Testis (tissue), 2 donors: Measurements from ENCODE around the gene BNC2.

Experiments used
- POLR2A ChIP-seq: fragments of 450-650 bp; IDR thresholded peaks from one replicate; pipeline ENCODE4 v1.6.1; 2017; ENCODE audit warnings: antibody characterized with exemption, mild to moderate bottlenecking, moderate library complexity
- TF ChIP-seq, protein P1 (sequence below), 3 experiments: fragments of 450-650 bp in 2 of 3; fragments of 200-600 bp in 1 of 3; sonication (generic) in 1 of 3; IDR thresholded peaks; one replicate each; pipeline ENCODE4 v1.5.1; 2016 to 2019; ENCODE audit warnings: antibody characterized with exemption in 3 of 3, mild to moderate bottlenecking in 2 of 3, moderate library complexity in 1 of 3

DNA sequence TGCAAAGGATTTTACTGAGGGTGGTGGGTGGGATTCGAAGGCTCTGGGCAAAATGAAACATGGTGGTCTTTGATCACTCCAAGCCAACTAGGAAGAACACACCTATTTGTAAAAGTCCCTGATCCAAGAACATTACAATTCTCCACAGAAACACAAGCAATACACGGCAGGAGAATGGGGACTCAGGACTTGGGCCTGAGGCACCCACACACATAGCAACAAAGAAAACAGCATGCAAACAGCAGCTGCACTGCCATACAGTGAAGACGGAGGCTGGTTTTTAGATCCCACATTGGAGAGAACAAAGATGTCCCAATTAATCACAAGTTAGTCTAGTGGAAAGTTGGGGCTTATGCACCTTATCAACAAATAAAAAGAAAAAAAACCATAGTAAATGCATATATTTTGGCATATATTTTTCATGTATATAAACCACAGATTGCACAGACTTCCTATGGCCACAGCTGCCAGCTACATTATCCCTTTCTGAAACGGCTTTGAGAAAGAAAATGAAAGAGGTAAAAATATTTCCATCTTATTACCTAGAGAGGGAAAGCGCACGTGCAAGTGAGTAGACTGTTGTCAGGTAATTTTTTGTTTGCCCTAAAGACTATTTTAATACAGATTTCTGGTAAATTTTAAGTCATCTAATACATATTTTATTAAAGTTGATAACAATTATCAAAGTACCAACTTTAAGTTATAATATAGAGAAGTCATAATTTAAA lies 410.9 kb downstream of the BNC2 start:
- TF ChIP-seq, protein P1, sequence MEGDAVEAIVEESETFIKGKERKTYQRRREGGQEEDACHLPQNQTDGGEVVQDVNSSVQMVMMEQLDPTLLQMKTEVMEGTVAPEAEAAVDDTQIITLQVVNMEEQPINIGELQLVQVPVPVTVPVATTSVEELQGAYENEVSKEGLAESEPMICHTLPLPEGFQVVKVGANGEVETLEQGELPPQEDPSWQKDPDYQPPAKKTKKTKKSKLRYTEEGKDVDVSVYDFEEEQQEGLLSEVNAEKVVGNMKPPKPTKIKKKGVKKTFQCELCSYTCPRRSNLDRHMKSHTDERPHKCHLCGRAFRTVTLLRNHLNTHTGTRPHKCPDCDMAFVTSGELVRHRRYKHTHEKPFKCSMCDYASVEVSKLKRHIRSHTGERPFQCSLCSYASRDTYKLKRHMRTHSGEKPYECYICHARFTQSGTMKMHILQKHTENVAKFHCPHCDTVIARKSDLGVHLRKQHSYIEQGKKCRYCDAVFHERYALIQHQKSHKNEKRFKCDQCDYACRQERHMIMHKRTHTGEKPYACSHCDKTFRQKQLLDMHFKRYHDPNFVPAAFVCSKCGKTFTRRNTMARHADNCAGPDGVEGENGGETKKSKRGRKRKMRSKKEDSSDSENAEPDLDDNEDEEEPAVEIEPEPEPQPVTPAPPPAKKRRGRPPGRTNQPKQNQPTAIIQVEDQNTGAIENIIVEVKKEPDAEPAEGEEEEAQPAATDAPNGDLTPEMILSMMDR (IDR thresholded peaks at IDR 0.05), result no peak
- no peak for TF ChIP-seq POLR2A
